C4-2B (cell line): ENCODE results near the gene GEN1.

Experiments used
- ZFX ChIP-seq: fragments of 450-650 bp; IDR thresholded peaks from 2 replicates; pipeline ENCODE4 v1.6.1; 2017
- TF ChIP-seq, protein P1 (sequence below): fragments of 450-650 bp; conservative IDR thresholded peaks from 2 replicates; pipeline ENCODE4 v1.5.1; 2017; ENCODE audit warnings: mild to moderate bottlenecking

DNA sequence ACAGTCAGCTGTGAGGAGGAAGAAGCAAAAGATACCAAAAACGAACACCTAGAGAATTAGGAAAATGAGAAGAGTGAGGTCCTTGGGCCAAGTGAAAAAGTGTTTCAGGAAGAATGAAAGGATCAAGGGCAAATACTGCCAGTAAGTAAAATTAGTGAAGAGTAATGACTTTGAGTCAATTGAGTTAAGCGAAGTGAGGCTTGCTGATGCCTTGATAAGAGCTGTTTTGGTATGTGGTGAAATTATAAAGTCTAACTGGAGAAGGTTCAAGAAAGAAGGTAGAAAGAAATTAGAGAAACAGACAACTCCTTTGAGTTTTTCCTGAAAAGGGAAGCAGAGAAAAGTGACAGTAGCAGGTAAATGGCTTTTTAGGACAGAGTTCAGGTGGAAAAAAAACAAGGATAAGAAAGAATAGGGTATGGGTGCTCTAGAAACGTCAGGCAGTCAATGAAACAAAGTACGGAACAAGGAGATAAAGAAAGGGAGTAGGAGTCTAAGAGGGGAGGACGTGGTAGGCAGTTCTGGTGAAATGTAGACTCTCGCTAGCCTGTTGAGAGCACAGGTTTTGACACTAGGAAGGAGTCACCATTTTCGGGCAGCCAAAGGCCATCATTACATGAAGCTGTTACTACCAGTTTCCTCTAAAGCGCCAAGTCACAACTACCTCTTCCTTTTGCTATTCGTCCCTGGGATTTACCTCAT is 43.2 kb upstream of the GEN1 start:
- TF ChIP-seq, protein P1, sequence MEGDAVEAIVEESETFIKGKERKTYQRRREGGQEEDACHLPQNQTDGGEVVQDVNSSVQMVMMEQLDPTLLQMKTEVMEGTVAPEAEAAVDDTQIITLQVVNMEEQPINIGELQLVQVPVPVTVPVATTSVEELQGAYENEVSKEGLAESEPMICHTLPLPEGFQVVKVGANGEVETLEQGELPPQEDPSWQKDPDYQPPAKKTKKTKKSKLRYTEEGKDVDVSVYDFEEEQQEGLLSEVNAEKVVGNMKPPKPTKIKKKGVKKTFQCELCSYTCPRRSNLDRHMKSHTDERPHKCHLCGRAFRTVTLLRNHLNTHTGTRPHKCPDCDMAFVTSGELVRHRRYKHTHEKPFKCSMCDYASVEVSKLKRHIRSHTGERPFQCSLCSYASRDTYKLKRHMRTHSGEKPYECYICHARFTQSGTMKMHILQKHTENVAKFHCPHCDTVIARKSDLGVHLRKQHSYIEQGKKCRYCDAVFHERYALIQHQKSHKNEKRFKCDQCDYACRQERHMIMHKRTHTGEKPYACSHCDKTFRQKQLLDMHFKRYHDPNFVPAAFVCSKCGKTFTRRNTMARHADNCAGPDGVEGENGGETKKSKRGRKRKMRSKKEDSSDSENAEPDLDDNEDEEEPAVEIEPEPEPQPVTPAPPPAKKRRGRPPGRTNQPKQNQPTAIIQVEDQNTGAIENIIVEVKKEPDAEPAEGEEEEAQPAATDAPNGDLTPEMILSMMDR = no peak
- no peak for TF ChIP-seq ZFX
